Activated CD8-positive, alpha-beta T cell treated with anti-CD3 and anti-CD28 coated beads for 36 hours (primary cell): ENCODE measurements around the gene DHX58. TPM values are rescaled to one million over a fixed set of nuclear protein-coding genes. Genes with fewer than 3 reads are reported as not detected.
A peak's percentile ranks its signal among the peaks of the same experiment; 100 is the strongest.

Experiments
- ATAC-seq: fragments of 200-7000 bp; cut with Tn5 transposase; one replicate; pipeline ENCODE4 v1.10.0; 2021; ENCODE audit warnings: mild to moderate bottlenecking, moderate library complexity
- CTCF ChIA-PET: fragments of 350-600 bp; sonication (Branson Sonifier 250); formaldehyde crosslinking; loops from one replicate; lab custom pipeline; 2021; ENCODE audit warnings: antibody characterized with exemption; lab: Charles Lee
- POLR2A ChIA-PET: fragments of 350-600 bp; sonication (Branson Sonifier 250); formaldehyde crosslinking; loops from one replicate; lab custom pipeline; 2021; ENCODE audit warnings: antibody characterized with exemption; lab: Charles Lee
- DNase-seq: peaks from one replicate; pipeline ENCODE4 v3.0.0-alpha.2; 2020
- H3K27ac Mint-ChIP-seq: one replicate; pipeline ENCODE4 v1.8.0; 2021; ENCODE audit warnings: mild to moderate bottlenecking, mixed read lengths
- H3K27me3 Mint-ChIP-seq: one replicate; pipeline ENCODE4 v1.8.0; 2021; ENCODE audit warnings: mixed read lengths
- H3K36me3 Mint-ChIP-seq: one replicate; pipeline ENCODE4 v1.8.0; 2021; ENCODE audit warnings: low read depth, mixed read lengths
- H3K4me1 Mint-ChIP-seq: one replicate; pipeline ENCODE4 v1.8.0; 2021; ENCODE audit warnings: low read depth, mixed read lengths
- H3K4me3 Mint-ChIP-seq: one replicate; pipeline ENCODE4 v1.8.0; 2021; ENCODE audit warnings: mild to moderate bottlenecking, moderate library complexity, mixed read lengths
- H3K9me3 Mint-ChIP-seq: one replicate; pipeline ENCODE4 v1.8.0; 2021; ENCODE audit warnings: mixed read lengths
- CTCF ChIP-seq: fragments of 200-600 bp; IDR thresholded peaks from one replicate; pipeline ENCODE4 v1.8.0; 2022; ENCODE audit warnings: antibody characterized with exemption, mild to moderate bottlenecking
- intact Hi-C: fragments of 100-400 bp; cut with micrococcal nuclease; formaldehyde crosslinking; loops from one replicate; pipeline ENCODE4 v1.10.0; 2022
- total RNA-seq, 2 experiments: library from RNA; stranded (reverse); gene quantifications; one replicate each; pipeline ENCODE4 v1.2.3, GENCODE V29; 2021

Gene DHX58
- total RNA-seq, 2 experiments from 2014 or later, result 31.7 to 36.2 TPM

GRCh38 chr17:42133461-42134041, 21.0 kb upstream of the DHX58 start:
- no peaks in the 10 kb centered on the region for H3K9me3 Mint-ChIP-seq
- peaks cover 55% of the 10 kb centered on the region for H3K4me1 Mint-ChIP-seq
- ATAC-seq (peak; percentile 75), DNase-seq (peak; percentile 61)
- no peaks in the 10 kb centered on the region for H3K27me3 Mint-ChIP-seq
- POLR2A ChIA-PET, result interaction anchor here (0.7 to 5.6 kb wide), 3 partner anchors 9 to 100 kb away, joined by 3 to 24 read pairs (median 3); partner anchors contain the start of genes HSPB9 and KAT2A
- CTCF ChIA-PET, result interaction anchor here (0.8 to 1.9 kb wide), 5 partner anchors 12 to 270 kb away, joined by 3 to 4 read pairs (median 3); partner anchors contain the start of gene KAT2A
- intact Hi-C loops, result no loop called here
- peaks cover 15% of the 10 kb centered on the region for H3K36me3 Mint-ChIP-seq
- no peak for TF ChIP-seq CTCF
- peak overlapping the region; percentile 43 for H3K27ac Mint-ChIP-seq
- H3K4me3 Mint-ChIP-seq, result no peak overlapping the region

GRCh38 chr17:42132941-42133340, 20.4 kb upstream of the DHX58 start:
- intact Hi-C loops, result no loop called here
- Mint-ChIP-seq H3K36me3 (peaks cover 21% of the 10 kb centered on the region), H3K9me3 (no peaks in the 10 kb centered on the region), H3K4me1 (peaks cover 59% of the 10 kb centered on the region), H3K4me3 (no peak overlapping the region), H3K27ac (peak overlapping the region; percentile 43), H3K27me3 (no peaks in the 10 kb centered on the region)
- DNase-seq (peak; percentile 47), ATAC-seq (peak; percentile 62)
- CTCF ChIA-PET, result interaction anchor here (0.9 to 2.5 kb wide), 3 partner anchors 14 to 270 kb away, joined by 3 to 7 read pairs (median 4); no protein-coding TSS in a partner anchor
- POLR2A ChIA-PET, result interaction anchor here (1.1 to 5.6 kb wide), 2 partner anchors 11 to 136 kb away, joined by 3 to 24 read pairs; partner anchors contain the start of genes HSPB9 and KAT2A
- no peak for TF ChIP-seq CTCF

GRCh38 chr17:42131981-42132432, 19.5 kb upstream of the DHX58 start:
- no peak for TF ChIP-seq CTCF
- intact Hi-C loops, result no loop called here
- H3K27ac Mint-ChIP-seq, result peak overlapping the region; percentile 43
- DNase-seq, result no peak
- no peak overlapping the region for H3K4me3 Mint-ChIP-seq
- POLR2A ChIA-PET, result interaction anchor here (1.1 to 5.6 kb wide), 2 partner anchors 10 to 137 kb away, joined by 3 to 24 read pairs; partner anchors contain the start of genes HSPB9 and KAT2A
- peaks cover 25% of the 10 kb centered on the region for H3K36me3 Mint-ChIP-seq
- H3K9me3 Mint-ChIP-seq, result no peaks in the 10 kb centered on the region
- H3K4me1 Mint-ChIP-seq, result peaks cover 59% of the 10 kb centered on the region
- no peaks in the 10 kb centered on the region for H3K27me3 Mint-ChIP-seq
- CTCF ChIA-PET, result interaction anchor here (0.8 to 2.5 kb wide), 4 partner anchors 13 to 386 kb away, joined by 3 to 7 read pairs (median 4); no protein-coding TSS in a partner anchor
- ATAC-seq, result no peak

- POLR2A ChIA-PET, result interaction anchor here (0.6 to 5.6 kb wide), 3 partner anchors 10 to 22 kb away, joined by 3 to 24 read pairs (median 3); partner anchors contain the start of genes HSPB9 and KAT2A
- Mint-ChIP-seq H3K36me3 (peaks cover 26% of the 10 kb centered on the region), H3K9me3 (no peaks in the 10 kb centered on the region), H3K4me1 (peaks cover 52% of the 10 kb centered on the region), H3K27ac (peak overlapping the region; percentile 68), H3K27me3 (no peaks in the 10 kb centered on the region), H3K4me3 (no peak overlapping the region)
- CTCF ChIA-PET, result interaction anchor here (0.8 to 2.9 kb wide), 6 partner anchors 9 to 297 kb away, joined by 3 to 15 read pairs (median 4); no protein-coding TSS in a partner anchor
- no peak for DNase-seq
- no peak for TF ChIP-seq CTCF
- no peak for ATAC-seq
- intact Hi-C loops, result no loop called here
Measured at GRCh38 chr17:42131232-42131631, 18.7 kb upstream of the DHX58 start.
